GM12872 (cell line): ENCODE data around the gene MGLL.

Experiments
- TF ChIP-seq, protein P1 (sequence below): IDR thresholded peaks from 3 replicates; pipeline ENCODE4 v1.5.1; 2011; ENCODE audit warnings: low read depth, mild to moderate bottlenecking, low read length, moderate library complexity; ENCODE audit not compliant: insufficient read depth

The MGLL gene

DNA sequence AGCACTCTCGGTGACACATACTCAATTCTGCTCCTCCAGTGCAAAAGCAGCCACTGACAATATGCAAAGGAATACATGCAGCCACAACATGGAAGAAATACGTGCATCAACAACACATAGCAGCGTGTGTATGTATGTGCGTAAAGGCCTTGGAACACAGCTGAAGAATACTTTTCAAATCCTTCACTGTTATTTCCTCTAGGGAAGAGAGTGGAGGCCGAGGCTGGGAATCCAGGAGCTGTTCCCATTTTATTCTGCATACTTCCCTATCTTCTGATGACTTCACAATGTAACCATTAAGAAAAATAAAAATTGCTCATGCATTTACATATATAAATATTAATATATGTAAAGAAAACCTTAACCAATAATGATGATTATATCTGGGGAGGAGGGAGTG, 36.6 kb upstream of the MGLL start:
- TF ChIP-seq, protein P1, sequence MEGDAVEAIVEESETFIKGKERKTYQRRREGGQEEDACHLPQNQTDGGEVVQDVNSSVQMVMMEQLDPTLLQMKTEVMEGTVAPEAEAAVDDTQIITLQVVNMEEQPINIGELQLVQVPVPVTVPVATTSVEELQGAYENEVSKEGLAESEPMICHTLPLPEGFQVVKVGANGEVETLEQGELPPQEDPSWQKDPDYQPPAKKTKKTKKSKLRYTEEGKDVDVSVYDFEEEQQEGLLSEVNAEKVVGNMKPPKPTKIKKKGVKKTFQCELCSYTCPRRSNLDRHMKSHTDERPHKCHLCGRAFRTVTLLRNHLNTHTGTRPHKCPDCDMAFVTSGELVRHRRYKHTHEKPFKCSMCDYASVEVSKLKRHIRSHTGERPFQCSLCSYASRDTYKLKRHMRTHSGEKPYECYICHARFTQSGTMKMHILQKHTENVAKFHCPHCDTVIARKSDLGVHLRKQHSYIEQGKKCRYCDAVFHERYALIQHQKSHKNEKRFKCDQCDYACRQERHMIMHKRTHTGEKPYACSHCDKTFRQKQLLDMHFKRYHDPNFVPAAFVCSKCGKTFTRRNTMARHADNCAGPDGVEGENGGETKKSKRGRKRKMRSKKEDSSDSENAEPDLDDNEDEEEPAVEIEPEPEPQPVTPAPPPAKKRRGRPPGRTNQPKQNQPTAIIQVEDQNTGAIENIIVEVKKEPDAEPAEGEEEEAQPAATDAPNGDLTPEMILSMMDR, result no peak

DNA sequence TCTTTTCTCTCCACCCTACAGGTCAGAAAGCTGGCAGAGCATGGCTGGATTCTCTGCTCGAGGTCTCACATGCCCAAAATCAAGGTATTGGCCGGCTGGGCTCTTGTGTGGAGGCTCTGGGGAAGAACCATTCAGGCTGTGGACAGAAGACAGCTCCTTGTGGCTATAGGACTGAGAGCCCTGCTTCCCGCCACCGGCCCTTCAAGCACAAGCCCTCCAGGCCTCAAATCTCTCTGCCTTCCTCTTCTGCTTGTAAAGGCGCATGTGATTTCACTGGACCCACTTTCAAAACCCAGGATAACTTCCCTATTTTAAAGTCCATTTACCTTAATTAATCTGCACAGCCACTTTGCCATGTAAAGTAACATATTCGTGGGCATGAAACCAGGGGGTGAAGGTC, 36.2 kb upstream of the MGLL start:
- TF ChIP-seq, protein P1, result no peak

DNA sequence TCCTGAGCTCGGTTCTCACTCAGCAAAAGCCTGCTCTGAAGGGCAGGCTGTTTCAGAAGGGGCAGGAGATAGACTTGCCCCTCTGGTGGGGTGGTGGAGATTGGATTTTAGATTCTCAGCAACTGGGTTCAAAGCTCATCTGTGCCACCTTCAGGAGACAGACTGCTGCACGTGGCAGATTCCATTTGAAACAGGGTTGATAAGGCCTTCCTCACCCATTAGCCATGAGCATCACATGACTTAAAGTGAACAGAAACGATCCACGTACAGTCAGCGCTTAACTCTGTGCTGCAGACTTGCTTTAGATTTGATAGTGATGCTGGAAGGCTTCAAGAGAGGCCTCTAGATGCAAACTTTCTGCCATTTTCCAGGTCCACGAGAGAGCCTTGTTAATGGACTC, 35.0 kb upstream of the MGLL start:
- TF ChIP-seq, protein P1, result peak; percentile 54

DNA sequence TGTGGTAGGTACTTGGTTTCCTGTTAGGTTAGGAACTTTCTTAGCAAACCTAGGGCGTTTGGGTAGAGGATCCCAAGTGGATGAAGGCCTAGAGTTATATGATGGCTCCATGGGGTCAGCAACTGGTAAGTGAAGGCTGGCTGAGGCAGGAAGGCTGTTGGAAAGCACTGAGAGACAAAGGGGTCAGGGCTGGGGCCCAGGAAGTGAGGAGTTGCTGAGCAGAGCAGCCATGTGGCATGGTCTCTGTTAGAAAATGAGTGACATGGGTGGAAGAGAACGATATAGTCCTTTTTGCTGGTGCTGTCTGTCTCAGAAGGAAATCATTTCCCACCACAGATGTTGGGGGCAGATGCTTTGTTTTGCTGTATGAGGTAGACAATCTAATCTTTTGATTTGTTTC, 34.5 kb upstream of the MGLL start:
- TF ChIP-seq, protein P1, result no peak

DNA sequence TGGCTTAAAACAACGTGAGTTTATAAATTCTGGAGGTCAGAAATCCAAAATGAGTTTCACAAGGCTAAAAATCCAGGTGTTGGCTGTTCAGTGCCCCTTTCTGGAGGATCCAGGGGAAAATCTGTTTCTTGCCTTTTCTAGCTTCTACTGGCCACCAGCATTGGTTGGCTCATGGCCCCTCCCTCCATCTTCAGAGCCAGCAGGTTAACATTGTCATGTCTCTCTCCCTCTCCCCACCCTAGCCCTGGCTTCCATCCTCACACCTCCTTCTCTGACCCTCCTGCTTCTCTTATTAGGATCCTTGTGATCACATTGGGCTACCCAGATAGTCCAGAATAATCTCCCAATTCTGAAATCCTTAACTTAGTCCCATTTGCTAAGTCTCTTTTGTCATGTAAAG, 32.9 kb upstream of the MGLL start:
- TF ChIP-seq, protein P1, result no peak

DNA sequence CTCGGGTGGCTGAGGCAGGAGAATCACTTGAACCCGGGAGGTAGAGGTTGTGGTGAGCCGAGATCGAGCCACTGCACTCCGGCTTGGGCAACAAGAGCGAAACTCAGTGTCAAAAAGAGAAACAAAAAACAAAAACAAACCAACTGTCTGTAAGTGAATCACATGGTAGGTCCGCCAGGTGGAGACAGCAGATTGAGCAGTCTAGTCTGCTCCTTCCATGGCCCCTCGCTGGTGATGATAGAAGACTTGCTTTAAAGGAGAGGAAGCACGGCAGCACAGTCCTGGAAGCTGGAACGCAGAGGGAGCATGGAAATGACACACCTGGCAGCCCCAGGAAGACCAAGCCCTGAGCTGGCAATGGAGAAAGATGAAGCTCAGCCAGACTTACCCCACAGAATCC, 31.4 kb upstream of the MGLL start:
- TF ChIP-seq, protein P1, result no peak

DNA sequence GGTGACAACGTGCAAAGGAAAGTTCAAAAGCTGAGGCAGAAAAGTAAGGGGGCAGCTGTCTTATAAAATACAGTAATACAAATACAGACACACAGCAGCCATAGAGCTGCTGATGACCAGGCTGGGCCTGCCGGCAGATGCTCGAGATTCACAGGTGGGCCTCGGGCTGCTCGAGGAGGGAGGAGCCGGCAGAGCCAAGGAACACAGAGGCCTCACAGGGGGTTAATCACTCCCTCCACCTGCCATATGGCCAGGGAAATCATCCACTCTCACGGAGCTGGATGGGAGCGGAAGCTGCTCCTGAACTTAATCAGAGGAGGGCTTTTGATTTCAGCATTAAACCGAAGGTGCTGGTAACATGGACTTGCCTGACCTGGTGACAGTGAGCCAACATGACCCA, 29.6 kb upstream of the MGLL start:
- TF ChIP-seq, protein P1, result no peak

DNA sequence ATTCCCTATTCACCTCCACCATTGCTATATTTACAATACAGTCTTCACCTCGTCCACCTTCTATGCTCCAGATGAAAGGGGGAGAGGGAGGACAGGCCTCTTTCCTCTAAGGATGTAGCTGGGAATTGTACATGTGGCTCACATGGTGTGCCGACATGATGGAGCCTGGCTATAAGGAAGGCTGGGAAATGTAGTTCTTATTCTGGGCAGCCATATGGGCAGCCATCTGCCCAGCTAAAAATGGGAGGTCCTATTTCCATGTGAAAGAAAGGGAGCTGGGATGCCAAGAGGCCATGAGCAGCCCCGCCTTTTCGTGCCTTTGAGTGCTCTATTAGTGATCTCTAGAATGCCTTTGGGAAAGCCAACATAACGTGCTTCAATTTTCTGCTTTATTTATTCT, 27.1 kb upstream of the MGLL start:
- TF ChIP-seq, protein P1, result no peak
